CD4-positive, alpha-beta T cell treated with Interleukin-10 for 1 hour (primary cell): ENCODE measurements around the gene MDN1.
"Not testable (repeated sequence)": the region's sequence is repeated elsewhere in the genome, so short reads cannot be mapped to it uniquely, and the experiment has no call there.

Experiments
- DNase-seq: peaks from one replicate; pipeline ENCODE4 v3.0.0-alpha.2; 2020

MDN1 gene

DNA sequence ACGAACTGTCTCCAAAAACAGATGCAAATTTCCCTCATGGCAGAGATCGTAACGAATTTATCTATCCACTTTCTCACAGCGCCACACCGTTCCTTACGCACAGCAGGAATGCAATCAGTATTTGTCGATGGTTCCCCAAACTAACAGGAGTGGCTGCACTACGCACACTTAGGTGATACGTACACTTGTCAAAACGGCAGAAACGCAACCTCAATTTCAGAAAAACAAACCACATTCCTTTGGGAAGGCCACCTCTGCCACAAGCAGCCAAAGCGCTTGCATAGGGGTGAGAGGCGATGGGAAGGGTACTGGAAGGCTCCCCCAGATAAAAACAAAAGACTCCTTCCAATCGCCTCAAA, 638 bp downstream of the MDN1 start:
- peak; percentile 27 for DNase-seq

- no peak for DNase-seq
Observed at GRCh38 chr6:89817481-89817880, 2.1 kb downstream of the MDN1 start.

GRCh38 chr6:89813422-89813821, 6.2 kb downstream of the MDN1 start:
- DNase-seq, result not testable (repeated sequence)

DNA sequence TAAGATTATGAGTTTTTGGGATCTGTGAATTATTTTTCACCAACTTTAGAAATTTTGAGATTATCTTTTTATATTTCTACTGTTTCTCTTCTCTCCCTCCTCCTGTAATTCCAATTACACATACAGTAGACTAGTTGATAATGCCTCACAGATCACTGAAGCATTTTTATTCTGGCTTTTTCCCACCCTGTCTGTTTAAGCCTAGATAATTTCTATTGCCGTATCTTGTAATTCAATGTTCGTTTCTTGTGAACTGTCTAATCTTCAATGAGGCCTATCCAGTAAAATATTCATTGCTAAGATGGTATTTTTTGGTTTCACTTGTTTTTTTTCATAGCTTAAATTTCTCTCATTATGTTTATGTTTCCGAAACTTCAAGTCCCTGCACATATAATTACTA, 12.0 kb downstream of the MDN1 start:
- no peak for DNase-seq

DNA sequence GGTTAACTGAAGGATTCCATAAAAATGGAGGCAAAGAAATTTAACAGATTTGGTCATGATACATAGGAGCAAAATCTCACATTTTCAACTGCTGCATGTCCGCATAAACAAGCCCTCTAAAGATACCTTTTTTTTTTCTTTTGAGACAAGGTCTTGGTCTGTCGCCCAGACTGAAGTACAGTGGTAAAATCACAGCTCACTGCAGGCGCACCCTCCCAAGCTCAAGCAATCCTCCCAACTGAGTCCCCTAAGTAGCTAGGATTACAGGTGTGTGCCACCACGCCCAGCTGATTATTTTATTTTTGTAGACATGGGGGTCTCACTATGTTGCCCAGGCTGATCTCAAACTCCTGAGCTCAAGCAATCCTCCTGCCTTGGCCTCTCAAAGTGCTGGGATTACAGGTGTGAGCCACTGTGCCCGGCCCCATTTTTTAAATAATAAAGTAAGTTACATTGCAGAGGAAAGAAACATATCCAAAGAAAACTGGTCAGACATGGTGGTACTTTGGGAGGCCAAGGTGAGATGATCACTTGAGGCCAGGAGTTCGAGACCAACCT, 13.7 kb downstream of the MDN1 start:
- no peak for DNase-seq

DNA sequence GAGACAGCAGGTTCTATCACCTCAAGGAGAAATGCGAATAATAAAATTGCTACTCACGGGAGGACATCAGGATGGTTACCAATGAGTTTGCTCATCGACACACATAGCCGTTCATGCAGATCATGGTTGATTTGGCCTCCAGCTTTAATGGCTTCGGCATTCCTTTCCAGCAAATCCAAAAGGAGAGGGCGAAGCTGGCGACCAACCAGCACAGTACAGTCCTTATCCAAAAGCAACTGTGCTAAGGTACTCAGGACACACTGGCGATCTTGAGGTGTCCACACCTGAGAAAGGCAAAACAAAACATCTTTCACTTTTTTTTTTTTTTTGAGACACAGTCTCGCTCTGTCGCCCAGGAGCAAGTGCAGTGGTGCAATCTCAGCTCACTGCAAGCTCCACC, 16.3 kb downstream of the MDN1 start:
- DNase-seq, result no peak

GRCh38 chr6:89799756-89800155, 19.8 kb downstream of the MDN1 start:
- DNase-seq, result no peak

- no peak for DNase-seq
Observed at GRCh38 chr6:89799096-89799495, 20.5 kb downstream of the MDN1 start.

- DNase-seq, result no peak
Observed at GRCh38 chr6:89797317-89797716, 22.3 kb downstream of the MDN1 start.

GRCh38 chr6:89794324-89794723, 25.3 kb downstream of the MDN1 start:
- DNase-seq, result peak; percentile 20

GRCh38 chr6:89793586-89793985, 26.0 kb downstream of the MDN1 start:
- no peak for DNase-seq

GRCh38 chr6:89792881-89793280, 26.7 kb downstream of the MDN1 start:
- DNase-seq, result peak; percentile 28

- DNase-seq, result no peak
Observed at GRCh38 chr6:89790403-89790802, 29.2 kb downstream of the MDN1 start.

DNA sequence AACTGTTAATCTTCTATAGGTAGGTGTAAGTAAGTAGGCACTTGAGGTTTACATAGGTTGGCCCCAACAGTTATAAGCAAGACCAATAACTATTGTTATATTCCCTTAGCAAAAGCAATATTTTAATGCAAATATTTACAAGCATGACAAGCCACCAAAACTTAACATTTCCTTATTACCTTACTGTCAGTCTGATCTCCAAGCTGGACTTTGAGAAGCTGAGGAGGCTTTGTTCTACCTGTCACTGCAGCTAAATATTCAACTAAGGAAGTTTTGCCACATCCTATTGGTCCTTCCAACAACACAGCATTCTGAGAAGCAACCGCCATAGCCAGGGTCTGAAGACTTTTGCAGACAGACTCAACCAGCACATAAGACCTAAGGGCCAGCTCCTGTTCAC, 29.6 kb downstream of the MDN1 start:
- DNase-seq, result no peak

GRCh38 chr6:89787660-89788328, 31.8 kb downstream of the MDN1 start:
- no peak for DNase-seq

GRCh38 chr6:89786970-89787369, 32.6 kb downstream of the MDN1 start:
- DNase-seq, result no peak

DNA sequence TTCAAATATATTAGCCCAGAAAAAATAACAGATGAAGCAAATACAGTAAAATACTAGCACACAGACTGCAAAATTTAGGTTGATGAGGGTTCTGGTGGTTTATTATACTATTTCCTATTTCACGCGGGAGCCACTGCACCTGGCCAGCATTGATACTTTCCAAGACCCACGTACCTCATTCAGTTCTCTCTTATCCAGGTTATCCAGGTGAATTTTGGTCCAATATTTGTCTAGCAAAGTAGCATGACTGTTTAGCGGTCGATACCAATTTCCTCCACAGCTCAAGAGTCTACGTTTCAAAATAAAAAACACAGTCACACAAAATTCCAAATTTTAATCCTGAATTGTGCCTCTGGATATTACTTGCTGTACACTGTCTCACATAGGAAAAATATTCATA, 34.8 kb downstream of the MDN1 start:
- DNase-seq, result no peak

DNA sequence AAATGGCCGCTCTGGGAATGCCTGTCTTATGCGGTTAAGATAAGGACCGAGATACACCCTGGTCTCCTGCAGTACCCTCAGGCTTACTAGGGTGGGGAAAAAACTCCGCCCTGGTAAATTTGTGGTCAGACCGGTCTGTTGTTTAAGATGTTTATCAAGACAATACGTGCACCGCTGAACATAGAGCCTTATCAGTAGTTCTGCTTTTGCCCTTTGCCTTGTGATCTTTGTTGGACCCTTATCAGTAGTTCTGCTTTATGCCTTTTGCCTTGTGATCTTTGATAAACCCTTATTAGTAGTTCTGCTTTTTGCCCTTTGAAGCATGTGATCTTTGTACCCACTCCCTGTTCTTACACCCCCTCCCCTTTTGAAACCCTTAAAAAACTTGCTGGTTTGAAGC, 36.3 kb downstream of the MDN1 start:
- DNase-seq, result not testable (repeated sequence)

DNA sequence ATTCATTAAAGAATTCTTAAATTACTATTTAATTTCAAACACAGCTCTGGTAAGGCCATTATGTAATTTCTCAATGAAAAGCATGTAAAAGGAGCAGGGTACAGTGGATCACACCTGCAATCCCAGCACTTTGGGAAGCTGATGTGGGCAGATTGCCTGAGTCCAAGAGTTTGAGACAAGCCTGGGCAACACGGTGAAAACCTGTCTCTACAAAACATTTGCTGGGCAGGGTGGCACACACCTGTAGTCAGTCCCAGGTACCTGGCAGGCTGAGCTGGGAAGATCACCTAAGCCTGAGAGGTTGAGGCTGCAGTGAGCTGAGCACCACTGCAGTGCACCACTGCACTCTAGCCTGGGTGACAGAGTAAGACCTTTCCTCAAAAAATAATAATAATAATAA, 37.4 kb downstream of the MDN1 start:
- no peak for DNase-seq

GRCh38 chr6:89781070-89782034, 38.2 kb downstream of the MDN1 start:
- no peak for DNase-seq

- no peak for DNase-seq
Observed at GRCh38 chr6:89777455-89777854, 42.1 kb downstream of the MDN1 start.

GRCh38 chr6:89776583-89777233, 42.9 kb downstream of the MDN1 start:
- DNase-seq, result no peak

- DNase-seq, result no peak
Observed at GRCh38 chr6:89775150-89775549, 44.4 kb downstream of the MDN1 start.

GRCh38 chr6:89769572-89769971, 50.0 kb downstream of the MDN1 start:
- no peak for DNase-seq
